GM21447 (cell line): ENCODE results near the gene SAXO2.
A peak's percentile ranks its signal among the peaks of the same experiment; 100 is the strongest.
"Not testable (repeated sequence)": the region's sequence is repeated elsewhere in the genome, so short reads cannot be mapped to it uniquely, and the experiment has no call there.

Source experiments
- ATAC-seq: cut with Tn5 transposase; IDR thresholded peaks from one replicate; pipeline ENCODE4 v1.9.1; 2021; ENCODE audit not compliant: unreplicated experiment

Gene SAXO2

DNA sequence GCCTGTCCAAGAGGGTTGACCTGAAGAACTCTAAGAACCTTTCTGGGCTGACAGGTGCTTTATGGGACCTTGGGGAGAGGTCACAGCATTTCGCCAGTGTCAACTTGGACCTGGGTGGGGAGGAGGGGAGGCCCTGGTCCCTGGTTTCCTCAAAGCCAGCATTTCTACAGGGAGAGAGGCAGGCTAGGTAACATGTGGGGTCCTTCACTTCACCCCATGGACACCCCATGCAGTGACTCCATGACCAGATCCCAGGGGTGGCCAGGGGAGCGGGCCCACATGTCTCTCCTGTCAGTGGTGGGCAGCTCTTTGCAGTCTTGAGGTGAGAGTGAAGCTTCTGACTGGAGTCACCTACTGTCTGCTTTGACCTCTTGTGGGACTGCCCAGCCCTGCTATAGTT lies 50.8 kb downstream of the SAXO2 start:
- no peak for ATAC-seq

DNA sequence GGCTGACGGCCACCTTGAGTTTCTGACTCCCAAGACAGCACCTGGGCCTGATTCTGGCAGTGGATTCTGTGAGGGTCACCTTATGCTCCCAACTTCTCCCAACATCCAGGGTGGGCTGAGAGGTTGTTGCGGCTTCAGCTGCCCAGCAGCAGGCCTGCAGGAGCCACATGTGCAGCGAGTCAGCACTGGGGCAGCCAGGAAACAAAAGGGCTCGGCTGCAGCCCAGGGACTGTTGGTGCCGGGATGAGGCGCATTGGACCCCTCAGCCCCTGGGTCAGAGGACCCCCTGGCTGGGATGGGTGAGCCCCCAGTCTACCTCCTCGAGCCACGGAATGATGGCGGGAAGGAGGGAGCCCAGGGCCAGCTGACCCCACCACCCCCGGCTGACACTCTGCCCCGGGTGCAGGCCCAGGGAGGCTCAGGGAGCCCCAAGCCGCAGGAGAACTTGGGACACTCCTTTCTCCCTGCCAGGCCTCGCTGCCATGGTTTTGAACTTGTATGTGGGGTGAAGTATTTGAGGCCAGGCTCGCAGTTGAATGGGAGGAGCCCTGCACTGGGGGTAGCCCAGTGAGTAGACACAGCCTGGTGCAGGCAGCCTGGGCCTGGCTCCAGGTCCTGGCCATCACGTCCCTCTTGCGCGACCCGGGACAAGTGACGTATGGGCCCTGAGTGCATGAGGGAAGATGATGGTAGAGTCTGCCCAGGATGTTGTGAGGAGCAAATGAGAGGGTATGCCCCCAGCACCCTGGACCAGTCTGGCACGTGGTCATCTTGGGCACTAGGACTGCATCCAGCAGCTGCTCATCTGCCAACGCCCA lies 51.5 kb downstream of the SAXO2 start:
- ATAC-seq: not testable (repeated sequence)

DNA sequence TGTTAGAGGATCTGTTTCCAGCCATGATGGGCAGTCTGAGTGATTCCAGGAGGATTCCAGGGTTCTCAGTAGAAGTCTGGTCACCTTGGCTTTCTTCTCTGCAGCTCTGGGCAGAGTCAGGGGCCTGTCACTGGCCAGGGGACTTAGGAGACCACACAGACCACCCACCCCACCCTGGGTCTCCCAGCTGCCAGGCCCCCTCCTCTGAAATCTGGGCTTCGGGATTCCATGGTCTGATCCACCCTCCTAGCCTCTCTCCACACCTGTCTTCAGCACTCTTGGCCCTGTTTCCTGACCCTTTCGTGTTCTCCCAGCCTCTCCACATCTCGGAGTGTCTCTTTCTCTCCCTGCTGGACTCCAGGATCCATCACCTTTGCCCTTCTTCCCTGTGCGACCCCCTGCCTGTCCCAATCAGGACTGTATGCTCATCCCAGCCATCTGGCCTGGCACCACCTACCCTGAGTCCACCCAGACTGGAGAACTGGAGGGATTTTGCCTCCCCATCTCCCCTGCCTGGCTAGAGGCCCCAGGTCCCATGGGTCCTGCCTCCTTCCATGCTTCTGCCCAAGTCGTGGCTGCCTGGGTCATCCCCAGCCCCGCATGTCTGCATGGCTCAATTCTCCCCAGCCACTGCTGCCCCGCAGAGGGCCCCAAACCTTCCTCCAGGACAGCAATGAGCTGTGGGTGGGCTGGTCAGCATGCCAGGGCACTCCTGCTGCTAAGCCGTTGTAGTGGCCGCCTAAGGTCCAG lies 52.3 kb downstream of the SAXO2 start:
- no peak for ATAC-seq

DNA sequence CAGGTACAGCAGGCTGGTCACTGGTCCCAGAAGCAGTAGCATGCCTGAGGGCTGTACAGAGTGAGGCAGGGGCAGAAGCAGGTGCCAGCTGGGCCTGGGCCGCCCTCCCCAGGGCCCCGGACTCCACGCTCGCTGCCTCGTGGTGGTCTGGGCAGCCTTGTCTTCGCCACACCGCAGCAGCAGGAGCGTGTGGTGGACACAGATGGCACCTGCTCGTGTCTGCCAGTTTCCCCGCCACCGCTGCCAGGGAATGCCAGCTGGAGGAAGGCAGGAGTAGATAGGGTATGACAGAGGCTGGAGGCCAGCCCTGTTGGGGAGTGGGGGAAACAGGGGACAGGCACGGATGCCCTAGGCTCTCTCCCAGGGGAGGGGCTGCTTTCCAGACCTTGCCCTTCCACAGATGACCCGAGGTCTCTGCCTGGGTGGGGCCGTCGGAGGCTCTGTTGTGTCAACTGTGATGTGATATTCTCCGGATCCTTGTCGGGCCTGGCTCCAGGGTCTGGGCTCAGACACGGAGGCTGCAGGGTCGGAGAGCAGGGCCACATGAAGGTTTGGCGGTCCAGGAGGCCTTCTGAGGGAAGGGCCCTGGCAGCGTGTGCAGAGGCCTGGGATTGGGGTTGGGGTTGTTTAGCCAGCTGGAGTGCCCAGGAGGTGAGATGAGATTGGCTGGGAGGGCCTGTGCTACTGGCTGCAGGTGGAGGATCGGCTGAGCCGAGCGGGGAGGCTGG lies 53.1 kb downstream of the SAXO2 start:
- ATAC-seq: no peak

DNA sequence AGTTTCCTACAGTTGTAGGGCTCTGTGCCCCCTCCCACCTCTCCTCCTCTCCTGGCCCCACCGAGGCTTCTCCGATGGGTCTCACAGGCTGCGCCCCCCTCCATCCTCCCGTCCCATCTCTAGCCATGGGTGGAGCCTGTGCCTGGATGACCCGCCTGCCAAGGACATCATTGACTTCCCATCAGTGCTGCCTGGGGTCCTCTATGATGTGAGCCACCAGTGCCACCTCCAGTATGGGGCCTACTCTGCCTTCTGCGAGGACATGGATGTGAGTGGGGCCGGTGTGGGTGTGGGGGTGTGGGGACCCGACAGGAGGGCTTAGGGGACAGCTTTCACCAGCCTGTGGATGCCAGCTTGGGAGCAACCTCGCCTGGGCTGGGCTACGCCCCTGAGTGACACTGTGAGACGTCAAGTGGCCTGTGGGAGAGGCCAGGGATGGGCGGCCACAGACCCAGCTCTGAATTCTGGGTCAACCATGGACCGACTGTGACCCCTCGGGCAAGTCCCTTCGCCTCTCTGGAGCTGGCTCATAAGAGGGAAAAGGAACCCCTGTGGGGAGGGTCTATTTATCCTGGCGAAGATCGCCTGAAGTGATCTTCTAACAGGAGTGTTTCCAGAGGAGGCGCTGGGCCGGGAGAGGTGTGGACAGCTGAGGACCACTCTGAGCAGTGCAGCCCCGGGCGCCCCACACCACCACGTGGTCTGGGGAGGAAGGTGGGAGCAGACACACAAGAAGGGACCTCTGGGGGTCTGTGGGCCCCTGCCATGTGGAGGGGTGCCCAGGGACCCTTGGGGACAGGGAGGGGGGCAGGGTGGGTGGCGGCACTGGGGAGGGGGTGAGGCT lies 53.9 kb downstream of the SAXO2 start:
- not testable (repeated sequence) for ATAC-seq

DNA sequence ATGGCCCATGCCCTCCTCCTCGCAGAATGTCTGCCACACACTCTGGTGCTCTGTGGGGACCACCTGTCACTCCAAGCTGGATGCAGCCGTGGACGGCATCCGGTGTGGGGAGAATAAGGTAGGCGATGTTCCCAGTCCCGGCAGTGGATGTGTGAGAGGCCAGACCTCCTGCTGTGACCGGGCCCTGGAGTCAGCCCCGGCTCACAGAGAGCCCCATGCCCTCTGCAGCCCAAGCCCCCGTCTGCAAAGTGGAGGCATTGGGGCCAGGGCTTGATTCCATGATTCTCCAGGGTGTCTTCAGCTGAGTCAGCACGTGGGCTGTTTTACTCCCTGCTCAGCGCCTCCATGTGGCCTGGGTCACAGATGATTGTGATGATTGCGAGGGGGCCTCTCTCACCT lies 54.5 kb downstream of the SAXO2 start:
- ATAC-seq: no peak

DNA sequence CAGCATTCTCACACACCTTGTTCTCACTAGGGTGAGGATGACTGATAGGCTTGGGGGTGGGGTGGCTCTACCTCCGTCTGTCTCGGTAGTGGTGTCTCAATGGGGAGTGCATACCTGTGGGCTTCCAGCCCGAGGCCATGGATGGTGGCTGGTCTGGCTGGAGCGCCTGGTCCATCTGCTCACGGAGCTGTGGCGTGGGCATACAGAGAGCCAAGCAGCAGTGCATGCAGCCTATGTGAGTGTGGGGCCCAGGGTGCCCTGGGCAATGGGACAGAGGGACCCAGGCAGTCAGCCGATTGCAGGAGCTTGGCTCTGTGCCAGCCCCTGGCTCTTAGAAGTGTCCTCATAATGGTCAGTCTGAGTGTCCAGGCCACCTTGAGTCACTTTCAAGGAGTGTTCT lies 54.9 kb downstream of the SAXO2 start:
- not testable (repeated sequence) for ATAC-seq

DNA sequence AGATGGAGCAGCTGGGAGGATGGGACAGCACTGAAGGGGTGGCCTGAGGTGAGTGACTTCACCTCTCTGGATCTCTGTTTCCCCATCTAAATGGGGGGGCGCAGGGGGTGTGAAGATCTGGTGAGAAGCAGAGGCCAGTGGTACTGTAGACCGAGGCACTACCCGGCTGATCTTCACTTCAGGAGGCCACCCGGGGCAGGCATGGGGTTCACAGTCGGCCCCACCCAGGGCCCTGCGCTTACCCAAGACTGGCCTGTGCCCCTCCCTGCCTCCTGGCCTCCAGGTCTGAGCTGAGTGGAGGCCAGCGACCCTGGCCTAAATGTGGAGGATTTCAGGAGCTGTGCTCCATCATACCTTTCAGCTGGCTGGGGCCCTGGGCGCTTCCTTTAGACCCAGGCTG lies 55.7 kb downstream of the SAXO2 start:
- ATAC-seq: not testable (repeated sequence)

DNA sequence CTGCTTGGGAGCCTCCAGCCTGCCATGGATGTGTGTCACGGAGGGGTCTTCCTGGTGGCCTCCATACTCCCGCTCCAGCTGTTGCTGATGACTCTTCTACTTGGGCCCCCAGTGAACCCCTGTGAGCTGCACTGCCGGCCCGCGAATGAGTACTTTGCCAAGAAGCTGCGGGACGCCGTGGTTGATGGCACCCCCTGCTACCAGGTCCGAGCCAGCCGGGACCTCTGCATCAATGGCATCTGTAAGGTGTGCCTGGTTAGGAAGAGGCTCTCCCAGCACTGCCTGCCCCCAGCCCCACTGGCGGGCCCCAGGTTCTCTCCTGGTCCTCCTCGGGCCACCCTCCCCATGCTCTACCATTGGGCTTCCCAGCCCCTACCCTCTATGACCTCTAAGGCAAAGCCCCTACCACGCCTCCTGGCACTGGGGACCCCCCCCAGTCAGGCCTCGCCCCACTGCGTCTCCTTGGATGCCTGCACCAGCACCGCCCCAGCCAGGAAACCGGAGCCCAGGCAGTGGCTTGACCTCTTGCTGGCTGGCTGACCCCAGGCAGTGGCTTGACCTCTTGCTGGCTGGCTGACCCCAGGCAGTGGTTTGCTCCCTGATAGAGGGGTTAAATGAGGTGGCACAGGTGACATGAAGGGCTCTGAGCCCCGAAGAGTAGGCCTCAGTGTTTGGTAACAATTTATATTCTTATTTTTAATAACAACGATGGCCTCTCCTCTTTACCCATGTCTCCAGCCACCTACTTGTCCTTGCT lies 57.1 kb downstream of the SAXO2 start:
- ATAC-seq: not testable (repeated sequence)

DNA sequence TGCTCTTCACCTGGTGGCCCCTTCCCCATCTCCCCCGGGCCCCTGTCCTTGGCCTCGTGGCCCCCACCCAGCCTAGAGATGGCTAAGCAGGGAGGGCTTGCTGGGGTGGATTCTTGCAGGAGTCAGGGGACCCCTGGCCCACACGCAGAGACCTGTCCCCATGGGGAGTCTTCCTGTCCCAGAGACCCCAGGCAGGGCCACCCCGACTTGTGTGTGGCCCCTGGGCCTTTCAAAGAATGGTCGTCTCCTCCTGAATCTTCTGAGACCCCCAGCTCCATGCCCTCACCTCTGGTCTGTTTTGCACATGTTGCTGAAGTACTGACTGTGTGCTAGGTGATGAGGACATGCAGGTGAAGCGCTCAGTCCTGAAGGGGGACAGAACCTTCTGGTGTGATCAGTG lies 58.2 kb downstream of the SAXO2 start:
- ATAC-seq: not testable (repeated sequence)

DNA sequence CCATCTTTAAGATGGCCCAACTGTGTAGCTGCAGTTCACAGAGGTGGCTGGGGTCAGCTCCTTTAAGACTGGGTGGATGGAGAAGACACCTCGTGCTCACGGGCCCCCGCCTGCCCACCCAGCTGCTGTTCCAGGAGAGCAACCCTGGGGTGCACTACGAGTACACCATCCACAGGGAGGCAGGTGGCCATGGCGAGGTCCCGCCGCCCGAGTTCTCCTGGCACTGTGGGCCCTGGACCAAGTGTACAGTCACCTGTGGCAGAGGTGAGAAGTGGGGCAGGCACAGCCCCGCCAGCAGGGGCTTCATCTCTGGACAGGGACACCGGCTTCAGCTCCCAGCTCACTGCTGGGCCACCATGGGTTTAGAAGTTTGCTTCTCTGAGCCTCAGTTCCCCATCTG lies 59.9 kb downstream of the SAXO2 start:
- not testable (repeated sequence) for ATAC-seq

DNA sequence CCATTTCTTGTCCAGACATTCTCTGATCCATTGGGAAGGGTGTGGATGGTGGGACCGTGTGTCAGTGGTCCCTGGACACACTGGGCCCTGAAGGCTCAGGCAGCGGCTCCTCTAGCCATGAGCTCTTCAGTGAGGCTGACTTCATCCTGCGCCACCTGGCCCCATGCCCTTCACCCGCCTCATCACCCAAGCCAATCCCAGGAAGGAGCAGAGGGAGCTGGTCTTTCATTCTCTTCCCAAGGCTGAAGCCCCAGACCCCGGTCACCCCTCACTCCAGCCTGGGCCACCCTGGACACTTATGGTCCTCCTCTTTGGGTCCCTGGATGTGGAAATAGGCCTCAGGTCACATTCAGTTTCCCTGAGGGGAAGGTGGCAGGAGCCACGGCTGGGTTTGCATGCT lies 62.2 kb downstream of the SAXO2 start:
- not testable (repeated sequence) for ATAC-seq

DNA sequence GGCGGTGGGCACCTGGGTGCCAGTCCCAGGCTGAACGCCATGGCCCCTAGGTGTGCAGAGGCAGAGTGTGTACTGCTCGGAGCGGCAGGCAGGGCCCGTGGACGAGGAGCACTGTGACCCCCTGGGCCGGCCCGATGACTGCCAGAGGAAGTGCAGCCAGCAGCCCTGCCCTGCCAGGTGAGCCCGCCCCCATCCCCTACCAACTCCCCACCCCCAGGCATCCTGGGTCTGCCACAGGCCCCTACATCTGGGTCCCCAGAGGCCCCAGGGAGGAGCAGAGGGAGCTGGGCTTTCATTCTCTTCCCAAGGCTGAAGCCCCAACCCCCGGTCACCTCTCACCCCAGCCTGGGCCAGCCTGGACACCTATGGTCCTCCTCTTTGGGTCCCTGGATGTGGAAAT lies 63.0 kb downstream of the SAXO2 start:
- ATAC-seq: not testable (repeated sequence)

DNA sequence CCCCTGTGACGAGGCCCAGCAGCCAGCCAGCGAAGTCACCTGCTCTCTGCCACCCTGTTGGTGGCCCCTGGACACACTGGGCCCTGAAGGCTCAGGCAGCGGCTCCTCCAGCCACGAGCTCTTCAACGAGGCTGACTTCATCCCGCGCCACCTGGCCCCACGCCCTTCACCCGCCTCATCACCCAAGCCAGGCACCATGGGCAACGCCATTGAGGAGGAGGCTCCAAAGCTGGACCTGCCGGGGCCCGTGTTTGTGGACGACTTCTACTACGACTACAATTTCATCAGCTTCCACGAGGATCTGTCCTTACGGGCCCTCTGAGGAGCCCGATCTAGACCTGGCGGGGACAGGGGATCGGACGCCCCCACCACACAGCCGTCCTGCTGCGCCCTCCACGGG lies 64.3 kb downstream of the SAXO2 start:
- ATAC-seq: not testable (repeated sequence)

DNA sequence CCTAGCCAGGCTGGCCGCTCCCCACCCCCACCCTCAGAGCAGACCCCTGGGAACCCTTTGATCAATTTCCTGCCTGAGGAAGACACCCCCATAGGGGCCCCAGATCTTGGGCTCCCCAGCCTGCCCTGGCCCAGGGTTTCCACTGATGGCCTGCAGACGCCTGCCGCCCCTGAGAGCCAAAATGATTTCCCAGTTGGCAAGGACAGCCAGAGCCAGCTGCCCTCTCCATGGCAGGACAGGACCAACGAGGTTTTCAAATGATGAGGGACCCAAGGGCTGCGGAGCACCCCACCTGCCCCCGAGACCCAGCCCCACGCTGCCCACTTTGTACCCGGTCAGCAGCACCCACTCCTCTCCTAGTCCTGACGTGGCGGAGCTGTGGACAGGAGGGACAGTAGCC lies 64.8 kb downstream of the SAXO2 start:
- ATAC-seq: not testable (repeated sequence)

DNA sequence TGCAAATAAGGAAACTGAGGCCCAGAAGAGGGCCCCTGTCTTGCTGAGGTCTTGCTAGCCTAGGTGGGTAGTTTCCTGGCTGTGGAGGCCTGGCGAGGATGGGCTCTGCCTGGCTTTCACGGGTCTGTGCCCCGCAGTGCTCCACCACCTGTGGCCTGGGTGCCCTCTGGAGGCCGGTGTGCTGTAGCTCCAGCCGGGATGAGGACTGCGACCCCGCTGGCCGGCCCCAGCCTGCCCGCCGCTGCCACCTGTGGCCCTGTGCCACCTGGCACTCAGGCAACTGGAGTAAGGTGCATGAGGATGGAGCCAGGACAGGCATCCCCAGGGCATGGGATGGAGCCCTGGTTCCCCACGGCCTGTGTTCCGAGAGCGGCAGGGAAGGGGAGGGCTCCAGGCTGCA lies 66.4 kb downstream of the SAXO2 start:
- not testable (repeated sequence) for ATAC-seq

DNA sequence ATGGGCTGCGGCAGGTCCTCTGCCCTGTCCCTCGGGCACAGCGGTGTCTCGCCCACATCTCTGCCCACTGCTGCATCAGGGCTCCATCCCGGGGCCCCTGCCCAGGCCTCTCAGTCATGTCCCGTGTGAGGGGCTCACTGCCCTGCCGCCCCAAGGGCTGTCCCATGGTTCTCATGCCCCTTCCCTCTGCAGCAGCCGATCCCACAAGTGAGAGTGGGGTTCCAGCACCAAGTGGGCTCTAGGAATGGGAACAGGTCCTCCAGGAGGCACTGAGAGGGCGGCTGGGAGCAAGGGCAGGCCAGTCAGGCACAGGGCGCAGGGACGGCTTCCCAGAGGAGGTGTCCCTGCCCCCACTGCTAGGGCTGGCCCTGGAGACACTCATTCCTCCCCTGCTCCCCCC lies 68.3 kb downstream of the SAXO2 start:
- ATAC-seq: not testable (repeated sequence)

DNA sequence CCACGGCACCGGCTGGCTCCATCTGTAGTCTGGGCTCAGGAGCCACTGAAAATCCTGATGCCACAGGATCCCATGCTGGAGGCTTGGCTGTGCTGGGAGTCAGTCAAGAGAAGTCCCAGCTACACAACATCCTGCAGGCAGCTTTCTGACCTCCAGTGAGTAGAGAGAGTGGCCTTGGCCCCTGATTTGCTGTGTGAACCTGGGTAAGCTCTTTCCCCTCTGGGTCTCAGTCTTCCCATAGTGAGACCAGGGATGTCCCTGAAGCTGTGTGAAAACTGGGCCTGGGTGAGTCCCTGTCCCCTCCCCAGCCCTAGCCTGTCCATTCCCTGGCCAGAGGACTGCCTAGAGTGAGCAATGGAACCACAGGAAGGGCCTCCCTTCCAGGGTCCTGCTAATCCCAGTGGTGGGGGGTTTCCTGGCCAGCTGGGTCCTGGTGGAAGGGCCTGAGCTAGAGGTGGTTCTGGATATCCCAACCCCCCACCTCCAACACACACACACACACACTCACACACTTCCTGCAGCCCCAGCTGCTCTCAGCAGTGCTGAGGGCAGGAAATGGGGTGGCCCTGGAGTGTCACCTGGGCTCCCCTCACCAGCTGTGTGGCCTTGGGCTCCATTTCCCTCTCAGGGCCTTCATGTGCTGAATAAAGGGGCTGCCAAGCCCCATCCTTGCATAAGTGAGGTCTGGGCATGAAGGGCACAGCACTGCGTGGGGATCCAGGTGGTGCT lies 69.1 kb downstream of the SAXO2 start:
- ATAC-seq: peak; percentile 76
